Caco-2 (cell line): Measurements from ENCODE around the gene CAPZA2. TPM values are rescaled to one million over a fixed set of nuclear protein-coding genes. Genes with fewer than 3 reads are reported as not detected.

Experiments
- BruUV-seq: library from RNA; stranded (reverse); fragments of 400-500 nt; replicated peaks from 2 replicates; lab custom pipeline; 2021; lab: Mats Ljungman, UMichigan
- CTCF ChIA-PET: fragments of 300-600 bp; sonication (Branson Sonifier 250); formaldehyde crosslinking; loops from one replicate; lab custom pipeline; 2022; ENCODE audit warnings: antibody characterized with exemption; lab: Charles Lee
- POLR2A ChIA-PET: fragments of 300-600 bp; sonication (Branson Sonifier 250); formaldehyde crosslinking; loops from one replicate; lab custom pipeline; 2022; ENCODE audit warnings: antibody characterized with exemption; lab: Charles Lee
- DNase-seq, 2 experiments: peaks; one replicate each; pipeline versions ENCODE4 v3.0.0 to v3.0.0-alpha.2; 2020 to 2022
- H3K27me3 ChIP-seq: replicated peaks from 2 replicates; pipeline ENCODE4 v1.6.0; 2011; ENCODE audit warnings: low read length; ENCODE audit not compliant: control insufficient read depth, insufficient read depth
- H3K36me3 ChIP-seq: 2 replicates; pipeline ENCODE4 v1.5.1; 2011; ENCODE audit warnings: low read length; ENCODE audit not compliant: control insufficient read depth, insufficient read depth
- H3K4me1 ChIP-seq: fragments of 250-450 bp; sonication (Bioruptor Pico); 2 replicates; pipeline ENCODE4 v1.5.1; 2020; ENCODE audit warnings: mild to moderate bottlenecking
- H3K4me3 ChIP-seq: 2 replicates; pipeline ENCODE4 v1.5.1; 2011; ENCODE audit warnings: low read depth, mild to moderate bottlenecking, control low read depth, low read length
- H3K9me3 ChIP-seq: fragments of 250-450 bp; sonication (Bioruptor Pico); 2 replicates; pipeline ENCODE4 v1.5.1; 2020; ENCODE audit warnings: mild to moderate bottlenecking, moderate library complexity
- H3K27ac Mint-ChIP-seq: one replicate; pipeline ENCODE4 v1.8.0; 2022; ENCODE audit warnings: mixed read lengths; ENCODE audit not compliant: unreplicated experiment
- H3K27me3 Mint-ChIP-seq: one replicate; pipeline ENCODE4 v1.8.0; 2022; ENCODE audit warnings: mixed read lengths; ENCODE audit not compliant: insufficient read depth, unreplicated experiment
- H3K36me3 Mint-ChIP-seq: one replicate; pipeline ENCODE4 v1.8.0; 2022; ENCODE audit warnings: mild to moderate bottlenecking, mixed read lengths; ENCODE audit not compliant: insufficient read depth, unreplicated experiment
- H3K4me1 Mint-ChIP-seq: one replicate; pipeline ENCODE4 v1.8.0; 2022; ENCODE audit warnings: low read depth, mixed read lengths; ENCODE audit not compliant: unreplicated experiment
- H3K4me3 Mint-ChIP-seq: one replicate; pipeline ENCODE4 v1.8.0; 2022; ENCODE audit warnings: mild to moderate bottlenecking, moderate library complexity, mixed read lengths; ENCODE audit not compliant: unreplicated experiment
- H3K9me3 Mint-ChIP-seq: one replicate; pipeline ENCODE4 v1.8.0; 2022; ENCODE audit warnings: mixed read lengths; ENCODE audit not compliant: unreplicated experiment
- intact Hi-C: fragments of 100-400 bp; cut with micrococcal nuclease; formaldehyde crosslinking; loops from one replicate; pipeline ENCODE4 v1.10.0; 2022; ENCODE audit not compliant: unreplicated experiment
- total RNA-seq: library from RNA; stranded (reverse); gene quantifications from 2 replicates; pipeline ENCODE4 v1.2.3, GENCODE V29; 2022
- TF ChIP-seq, protein P1 (sequence below), 2 experiments: fragments of 200-600 bp in 1 of 2; IDR thresholded peaks; 1 replicate in 1 of 2; 2 replicates in 1 of 2; pipeline versions ENCODE4 v1.5.1 to v1.8.0; 2011 to 2022; ENCODE audit warnings: antibody characterized with exemption in 1 of 2, control low read depth in 1 of 2, inconsistent platforms in 1 of 2, low read depth in 1 of 2, low read length in 1 of 2, mild to moderate bottlenecking in 1 of 2, moderate library complexity in 1 of 2; ENCODE audit not compliant: insufficient read depth in 1 of 2, severe bottlenecking in 1 of 2, unreplicated experiment in 1 of 2

Gene CAPZA2
- total RNA-seq, 1 experiment from 2014 or later: 271 TPM

GRCh38 chr7:116922545-116922944, 60.2 kb downstream of the CAPZA2 start:
- no peaks in the 10 kb centered on the region for H3K9me3 Mint-ChIP-seq
- ChIA-PET POLR2A (interaction anchor here (0.6 kb wide), 1 partner anchor 9 kb away, joined by 6 read pairs; no protein-coding TSS in a partner anchor), CTCF (no interaction called here)
- H3K27me3 ChIP-seq: no peaks in the 10 kb centered on the region
- H3K36me3 Mint-ChIP-seq: peaks cover 27% of the 10 kb centered on the region
- H3K27ac Mint-ChIP-seq: no peak overlapping the region
- DNase-seq: no peak
- H3K9me3 ChIP-seq: no peaks in the 10 kb centered on the region
- no peaks in the 10 kb centered on the region for H3K4me1 ChIP-seq
- intact Hi-C loops: no loop called here
- H3K4me3 ChIP-seq: no peak overlapping the region
- H3K4me1 Mint-ChIP-seq: no peaks in the 10 kb centered on the region
- no peaks in the 10 kb centered on the region for H3K36me3 ChIP-seq
- TF ChIP-seq, protein P1, sequence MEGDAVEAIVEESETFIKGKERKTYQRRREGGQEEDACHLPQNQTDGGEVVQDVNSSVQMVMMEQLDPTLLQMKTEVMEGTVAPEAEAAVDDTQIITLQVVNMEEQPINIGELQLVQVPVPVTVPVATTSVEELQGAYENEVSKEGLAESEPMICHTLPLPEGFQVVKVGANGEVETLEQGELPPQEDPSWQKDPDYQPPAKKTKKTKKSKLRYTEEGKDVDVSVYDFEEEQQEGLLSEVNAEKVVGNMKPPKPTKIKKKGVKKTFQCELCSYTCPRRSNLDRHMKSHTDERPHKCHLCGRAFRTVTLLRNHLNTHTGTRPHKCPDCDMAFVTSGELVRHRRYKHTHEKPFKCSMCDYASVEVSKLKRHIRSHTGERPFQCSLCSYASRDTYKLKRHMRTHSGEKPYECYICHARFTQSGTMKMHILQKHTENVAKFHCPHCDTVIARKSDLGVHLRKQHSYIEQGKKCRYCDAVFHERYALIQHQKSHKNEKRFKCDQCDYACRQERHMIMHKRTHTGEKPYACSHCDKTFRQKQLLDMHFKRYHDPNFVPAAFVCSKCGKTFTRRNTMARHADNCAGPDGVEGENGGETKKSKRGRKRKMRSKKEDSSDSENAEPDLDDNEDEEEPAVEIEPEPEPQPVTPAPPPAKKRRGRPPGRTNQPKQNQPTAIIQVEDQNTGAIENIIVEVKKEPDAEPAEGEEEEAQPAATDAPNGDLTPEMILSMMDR (IDR thresholded peaks at IDR 0.05; ENCODE audit: insufficient read depth in 1 of 2, low read depth in 1 of 2, low read length in 1 of 2, severe bottlenecking in 1 of 2, unreplicated experiment in 1 of 2): no peak
- H3K4me3 Mint-ChIP-seq: no peak overlapping the region
- H3K27me3 Mint-ChIP-seq: no peaks in the 10 kb centered on the region
- BruUV-seq: no TSS peak

GRCh38 chr7:116924741-116925140, 62.4 kb downstream of the CAPZA2 start:
- BruUV-seq: no TSS peak

GRCh38 chr7:116929021-116929420, 66.6 kb downstream of the CAPZA2 start:
- H3K36me3 ChIP-seq: no peaks in the 10 kb centered on the region
- peaks cover 3% of the 10 kb centered on the region; the same call in 1 of the 2 replicates for H3K4me1 ChIP-seq
- BruUV-seq: no TSS peak
- no peaks in the 10 kb centered on the region for H3K9me3 ChIP-seq
- no peak for DNase-seq
- Mint-ChIP-seq H3K27ac (no peak overlapping the region), H3K4me3 (no peak overlapping the region), H3K36me3 (no peaks in the 10 kb centered on the region), H3K9me3 (no peaks in the 10 kb centered on the region), H3K27me3 (no peaks in the 10 kb centered on the region), H3K4me1 (peaks cover 12% of the 10 kb centered on the region)
- no peaks in the 10 kb centered on the region for H3K27me3 ChIP-seq
- POLR2A ChIA-PET: no interaction called here
- no peak overlapping the region for H3K4me3 ChIP-seq
- TF ChIP-seq, protein P1 (IDR thresholded peaks at IDR 0.05; ENCODE audit: insufficient read depth in 1 of 2, low read depth in 1 of 2, low read length in 1 of 2, severe bottlenecking in 1 of 2, unreplicated experiment in 1 of 2): no peak
- CTCF ChIA-PET: interaction anchor here (0.7 kb wide), 1 partner anchor 527 kb away, joined by 3 read pairs; no protein-coding TSS in a partner anchor
- intact Hi-C loops: no loop called here

More at GRCh38 chr7:116924741-116925140, 62.4 kb downstream of the CAPZA2 start:
- CTCF ChIA-PET: no interaction called here
- Mint-ChIP-seq H3K36me3 (peaks cover 18% of the 10 kb centered on the region), H3K27ac (no peak overlapping the region), H3K4me1 (no peaks in the 10 kb centered on the region), H3K27me3 (no peaks in the 10 kb centered on the region), H3K4me3 (no peak overlapping the region), H3K9me3 (no peaks in the 10 kb centered on the region)
- Histone ChIP-seq H3K9me3 (no peaks in the 10 kb centered on the region), H3K4me1 (no peaks in the 10 kb centered on the region), H3K36me3 (no peaks in the 10 kb centered on the region), H3K27me3 (no peaks in the 10 kb centered on the region), H3K4me3 (no peak overlapping the region)
- no peak for DNase-seq
- intact Hi-C loops: no loop called here
- TF ChIP-seq, protein P1 (IDR thresholded peaks at IDR 0.05; ENCODE audit: insufficient read depth in 1 of 2, low read depth in 1 of 2, low read length in 1 of 2, severe bottlenecking in 1 of 2, unreplicated experiment in 1 of 2): no peak
- POLR2A ChIA-PET: no interaction called here
